Measurements from ENCODE around the gene BIRC5. TPM values are rescaled to one million over a fixed set of nuclear protein-coding genes. Genes with fewer than 3 reads are reported as not detected.

Gene BIRC5
- total RNA-seq, 6 experiments from 2014 or later, result 0.57 to 2.0 (median 1.4) TPM

DNA sequence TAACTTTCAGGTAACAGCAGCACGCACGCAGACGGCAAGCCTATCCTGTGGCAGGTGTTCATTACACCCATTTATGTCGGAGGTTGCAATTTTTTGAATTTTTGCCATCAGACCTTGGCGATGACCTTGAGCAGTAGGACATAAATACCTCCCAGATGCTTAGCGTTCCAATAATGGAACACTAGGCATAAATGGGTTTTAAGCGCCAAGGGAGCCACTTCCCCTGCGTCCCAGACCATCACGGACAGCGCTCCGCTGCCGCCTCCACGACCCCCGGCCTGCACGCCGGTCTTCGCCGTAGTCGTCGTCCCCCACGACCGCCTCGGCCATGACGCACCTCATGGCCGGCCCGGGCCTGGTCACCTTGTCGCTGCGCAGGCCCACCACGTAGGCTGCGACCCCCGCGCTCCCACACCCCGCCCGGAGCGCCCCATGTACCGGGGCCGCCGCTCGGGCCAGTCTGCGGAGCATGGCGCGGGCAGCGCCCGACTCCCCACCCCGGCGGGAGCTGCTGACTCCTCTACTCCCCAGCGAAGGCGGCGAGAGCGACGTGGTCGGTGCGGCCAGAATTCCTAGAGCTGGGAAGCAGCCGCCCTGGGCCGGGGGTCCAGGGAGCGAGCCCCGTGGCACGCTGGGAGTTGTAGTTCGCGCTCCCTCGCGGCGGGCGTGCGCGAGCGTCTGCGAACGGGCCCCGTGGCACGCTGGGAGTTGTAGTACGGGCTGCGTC is 40.1 kb downstream of the BIRC5 start:
- H3K9me3 ChIP-seq, result no peaks in the 10 kb centered on the region
- intact Hi-C loops (cut with DNase I), result loop anchor here (5.0 to 10.0 kb wide), 2 partner anchors 79 to 82 kb away; no protein-coding TSS in a partner anchor
- H3K27ac ChIP-seq, result peak overlapping the region; percentile 86 to 90 (median 87)
- 0% methylated on average over 2 of the region's 73 CpGs for WGBS (ENCODE audit: insufficient coverage, low coverage, low lambda C conversion rate, missing lambda C conversion rate)
- TF ChIP-seq, protein P1, sequence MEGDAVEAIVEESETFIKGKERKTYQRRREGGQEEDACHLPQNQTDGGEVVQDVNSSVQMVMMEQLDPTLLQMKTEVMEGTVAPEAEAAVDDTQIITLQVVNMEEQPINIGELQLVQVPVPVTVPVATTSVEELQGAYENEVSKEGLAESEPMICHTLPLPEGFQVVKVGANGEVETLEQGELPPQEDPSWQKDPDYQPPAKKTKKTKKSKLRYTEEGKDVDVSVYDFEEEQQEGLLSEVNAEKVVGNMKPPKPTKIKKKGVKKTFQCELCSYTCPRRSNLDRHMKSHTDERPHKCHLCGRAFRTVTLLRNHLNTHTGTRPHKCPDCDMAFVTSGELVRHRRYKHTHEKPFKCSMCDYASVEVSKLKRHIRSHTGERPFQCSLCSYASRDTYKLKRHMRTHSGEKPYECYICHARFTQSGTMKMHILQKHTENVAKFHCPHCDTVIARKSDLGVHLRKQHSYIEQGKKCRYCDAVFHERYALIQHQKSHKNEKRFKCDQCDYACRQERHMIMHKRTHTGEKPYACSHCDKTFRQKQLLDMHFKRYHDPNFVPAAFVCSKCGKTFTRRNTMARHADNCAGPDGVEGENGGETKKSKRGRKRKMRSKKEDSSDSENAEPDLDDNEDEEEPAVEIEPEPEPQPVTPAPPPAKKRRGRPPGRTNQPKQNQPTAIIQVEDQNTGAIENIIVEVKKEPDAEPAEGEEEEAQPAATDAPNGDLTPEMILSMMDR (IDR thresholded peaks at IDR 0.05), result no peak
- TF ChIP-seq POLR2A (IDR thresholded peaks at IDR 0.05), result peak; percentile 47
- peak; percentile 65 to 79 (median 78) for ATAC-seq
- H3K4me1 ChIP-seq, result peaks cover 0 to 25% (median 6%) of the 10 kb centered on the region in 4 donors
- H3K27me3 ChIP-seq, result no peaks in the 10 kb centered on the region
- H3K36me3 ChIP-seq, result no peaks in the 10 kb centered on the region
- DNase-seq, result peak; percentile 88 to 90 (median 89)
- peak overlapping the region; percentile 96 to 99 (median 98) for H3K4me3 ChIP-seq

DNA sequence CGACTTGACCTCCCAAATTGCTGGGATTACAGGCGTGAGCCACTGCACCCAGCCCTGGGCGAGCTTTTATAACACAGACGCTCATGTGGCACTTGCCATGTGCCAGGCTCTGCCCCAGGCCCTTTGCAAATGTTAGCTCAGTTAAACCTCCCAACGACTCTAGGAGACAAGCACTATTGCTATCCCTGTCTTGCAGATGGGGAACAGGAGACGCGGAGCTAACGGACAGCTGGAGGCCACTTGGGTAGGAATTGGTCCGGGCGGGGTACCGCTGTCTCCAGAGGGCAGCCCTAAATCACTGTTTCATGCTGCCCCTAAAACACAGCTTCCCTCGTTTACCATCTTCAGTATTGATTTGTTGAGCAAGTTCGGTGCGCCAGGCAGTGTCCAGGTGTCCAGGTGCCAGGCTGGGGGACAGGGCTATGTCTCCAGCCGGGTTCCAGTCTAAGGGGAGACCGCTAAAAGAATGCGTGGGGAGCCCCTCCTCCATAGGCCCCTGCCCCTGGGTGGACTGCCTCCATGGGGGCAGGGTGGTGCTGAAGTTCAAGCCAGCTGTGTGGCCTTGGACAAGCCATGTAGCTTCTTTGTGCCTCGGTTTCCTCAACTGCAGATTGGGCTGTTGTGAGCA is 41.1 kb downstream of the BIRC5 start:
- ATAC-seq, result no peak
- no peak for DNase-seq
- intact Hi-C loops (cut with DNase I), result loop anchor here in 1 of 2 donors (10.0 kb wide), 1 partner anchor 80 kb away; no protein-coding TSS in a partner anchor
- no peak for TF ChIP-seq POLR2A (IDR thresholded peaks at IDR 0.05)
- TF ChIP-seq, protein P1 (IDR thresholded peaks at IDR 0.05), result no peak
- H3K27me3 ChIP-seq, result no peaks in the 10 kb centered on the region
- no peak overlapping the region for H3K4me3 ChIP-seq
- peaks cover 0 to 25% (median 6%) of the 10 kb centered on the region in 4 donors for H3K4me1 ChIP-seq
- no peak overlapping the region for H3K27ac ChIP-seq
- H3K9me3 ChIP-seq, result no peaks in the 10 kb centered on the region
- WGBS (ENCODE audit: insufficient coverage, low coverage, low lambda C conversion rate, missing lambda C conversion rate), result 30% methylated on average over 2 of the region's 18 CpGs
- H3K36me3 ChIP-seq, result no peaks in the 10 kb centered on the region

DNA sequence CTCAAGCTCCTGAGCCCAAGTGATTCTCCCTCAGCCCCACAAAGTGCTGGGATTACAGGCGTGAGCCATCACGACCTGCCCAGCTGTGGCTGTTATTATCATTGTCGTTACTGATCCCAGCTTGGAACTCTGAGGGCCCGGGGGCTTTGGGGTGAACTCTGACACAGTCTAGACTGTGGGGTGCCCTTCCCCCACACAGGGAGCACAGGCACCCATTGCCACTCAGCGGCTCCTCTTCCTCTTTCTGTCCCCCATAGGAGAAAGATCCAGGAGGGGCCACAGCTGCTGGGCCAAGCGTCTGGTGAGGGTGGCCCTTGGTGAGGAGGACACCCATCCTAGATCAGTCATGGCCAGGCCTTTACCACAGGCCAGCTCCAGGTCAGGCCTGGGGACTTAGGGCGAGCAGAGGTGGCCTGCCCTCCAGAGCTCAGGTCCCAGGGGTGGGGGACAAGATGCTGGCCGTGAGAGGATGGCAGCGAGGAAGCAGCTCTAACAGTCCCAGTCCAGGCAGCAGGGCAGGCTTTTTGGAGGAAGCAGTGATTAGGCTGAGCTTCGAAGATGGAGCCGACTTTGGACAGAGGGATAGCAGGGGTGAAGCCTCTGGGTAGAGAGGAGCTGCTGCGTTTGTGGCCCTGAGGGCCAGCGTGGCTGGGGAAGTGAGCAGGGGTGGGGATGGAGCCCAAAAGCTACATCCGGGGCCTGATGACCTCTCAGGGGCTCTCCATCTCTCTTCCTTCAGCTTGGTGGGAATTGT is 42.1 kb downstream of the BIRC5 start:
- ATAC-seq, result no peak
- Histone ChIP-seq H3K4me3 (no peak overlapping the region), H3K9me3 (no peaks in the 10 kb centered on the region), H3K27me3 (no peaks in the 10 kb centered on the region), H3K27ac (peak overlapping the region; percentile 21 to 57 (median 29)), H3K36me3 (no peaks in the 10 kb centered on the region), H3K4me1 (peaks cover 0 to 25% (median 3%) of the 10 kb centered on the region in 4 donors)
- no peak for TF ChIP-seq POLR2A (IDR thresholded peaks at IDR 0.05)
- TF ChIP-seq, protein P1 (IDR thresholded peaks at IDR 0.05), result no peak
- intact Hi-C loops (cut with DNase I), result loop anchor here in 1 of 2 donors (10.0 kb wide), 1 partner anchor 81 kb away; no protein-coding TSS in a partner anchor
- DNase-seq, result no peak
- WGBS (ENCODE audit: insufficient coverage, low coverage, low lambda C conversion rate, missing lambda C conversion rate), result 71% methylated on average over 7 of the region's 14 CpGs
